HEK293T (cell line): ENCODE results near the gene HECTD1.

Source experiments
- FOXA1 ChIP-seq: fragments of 450-650 bp; IDR thresholded peaks from 2 replicates; pipeline ENCODE4 v1.6.1; 2016; ENCODE audit warnings: mild to moderate bottlenecking
- FOXK2 ChIP-seq: fragments of 450-650 bp; IDR thresholded peaks from 2 replicates; pipeline ENCODE4 v1.6.1; 2016; ENCODE audit warnings: mild to moderate bottlenecking
- SP1 ChIP-seq: fragments of 450-650 bp; IDR thresholded peaks from 2 replicates; pipeline ENCODE4 v1.6.1; 2017
- TARDBP ChIP-seq: fragments of 450-650 bp; IDR thresholded peaks from 2 replicates; pipeline ENCODE4 v1.6.1; 2016
- ZNF384 ChIP-seq: fragments of 450-650 bp; IDR thresholded peaks from 2 replicates; pipeline ENCODE4 v1.6.1; 2016

- TF ChIP-seq FOXA1 (no peak), FOXK2 (no peak), SP1 (no peak), ZNF384 (no peak), TARDBP (no peak)
Measured at GRCh38 chr14:31092160-31092708, 115.4 kb downstream of the HECTD1 start.
